ENCODE measurements around the gene DEAF1.

The DEAF1 gene

GRCh38 chr11:721247-721740 lies 26.3 kb upstream of the DEAF1 start:
- DNase-seq (ENCODE audit: low read depth) = no peak

GRCh38 chr11:720642-721246 lies 25.7 kb upstream of the DEAF1 start:
- no peak for DNase-seq (ENCODE audit: low read depth)

GRCh38 chr11:720017-720641 lies 25.1 kb upstream of the DEAF1 start:
- DNase-seq (ENCODE audit: low read depth) = no peak

GRCh38 chr11:719214-720016 lies 24.4 kb upstream of the DEAF1 start:
- DNase-seq (ENCODE audit: low read depth) = no peak

GRCh38 chr11:714436-714835 lies 19.4 kb upstream of the DEAF1 start:
- DNase-seq (ENCODE audit: low read depth) = no peak

- no peak for DNase-seq (ENCODE audit: low read depth)
Observed at GRCh38 chr11:709109-709997, 14.3 kb upstream of the DEAF1 start.

- DNase-seq (ENCODE audit: low read depth) = no peak
Observed at GRCh38 chr11:708511-708910, 13.5 kb upstream of the DEAF1 start.

- no peak for DNase-seq (ENCODE audit: low read depth)
Observed at GRCh38 chr11:707817-708420, 12.9 kb upstream of the DEAF1 start.

- DNase-seq (ENCODE audit: low read depth) = no peak
Observed at GRCh38 chr11:706957-707816, 12.2 kb upstream of the DEAF1 start.

GRCh38 chr11:706439-706956 lies 11.5 kb upstream of the DEAF1 start:
- no peak for DNase-seq (ENCODE audit: low read depth)

- no peak for DNase-seq (ENCODE audit: low read depth)
Observed at GRCh38 chr11:705646-706438, 10.8 kb upstream of the DEAF1 start, which contains the start of gene EPS8L2. EPS8L2 (plus strand) TSS chr11:706231; CDS start chr11:709408, 3,177 bp downstream.

GRCh38 chr11:704781-705645 lies 10.0 kb upstream of the DEAF1 start:
- no peak for DNase-seq (ENCODE audit: low read depth)

GRCh38 chr11:704228-704674 lies 9.2 kb upstream of the DEAF1 start:
- no peak for DNase-seq (ENCODE audit: low read depth)

- DNase-seq (ENCODE audit: low read depth) = no peak
Observed at GRCh38 chr11:703506-703905, 8.5 kb upstream of the DEAF1 start.

GRCh38 chr11:702462-703461 lies 7.7 kb upstream of the DEAF1 start:
- no peak for DNase-seq (ENCODE audit: low read depth)

GRCh38 chr11:701741-702461 lies 6.9 kb upstream of the DEAF1 start:
- no peak for DNase-seq (ENCODE audit: low read depth)

Data from iris pigment epithelial cell (primary cell).